K562 (cell line): ENCODE results near the gene COQ3. TPM values are rescaled to one million over a fixed set of nuclear protein-coding genes. Genes with fewer than 3 reads are reported as not detected.

Experiments
- C11orf30 ChIP-seq: fragments of 450-650 bp; IDR thresholded peaks from 2 replicates; pipeline ENCODE4 v1.6.1; 2016; ENCODE audit warnings: low read depth, mild to moderate bottlenecking
- GTF3C2 ChIP-seq: IDR thresholded peaks from 3 replicates; pipeline ENCODE4 v1.6.1; 2011; ENCODE audit warnings: borderline replicate concordance, mild to moderate bottlenecking, moderate library complexity; ENCODE audit not compliant: insufficient read length; ENCODE audit errors: extremely low read depth
- HNRNPLL ChIP-seq: fragments of 200-400 bp; formaldehyde crosslinking; IDR thresholded peaks from 2 replicates; pipeline ENCODE4 v1.6.1; 2017; ENCODE audit warnings: low read length, low read depth, mild to moderate bottlenecking; ENCODE audit not compliant: poor library complexity, severe bottlenecking
- KLF13 ChIP-seq: fragments of 450-650 bp; IDR thresholded peaks from 2 replicates; pipeline ENCODE4 v1.6.1; 2016; ENCODE audit warnings: missing genetic modification characterization, low read depth, mild to moderate bottlenecking, missing compliant biosample characterization, moderate library complexity, borderline replicate concordance
- MEIS2 ChIP-seq: fragments of 450-650 bp; IDR thresholded peaks from 2 replicates; pipeline ENCODE4 v1.6.1; 2014; ENCODE audit warnings: mild to moderate bottlenecking; ENCODE audit not compliant: partially characterized antibody
- PHF20 ChIP-seq: fragments of 450-650 bp; IDR thresholded peaks from 2 replicates; pipeline ENCODE4 v1.6.1; 2018; ENCODE audit not compliant: partially characterized antibody
- TCFL5 ChIP-seq: fragments of 250-450 bp; sonication (Bioruptor Pico); conservative IDR thresholded peaks from 2 replicates; pipeline ENCODE4 v1.6.1; 2021; ENCODE audit warnings: mild to moderate bottlenecking, moderate library complexity, matching md5 sums
- THRA ChIP-seq: fragments of 450-650 bp; IDR thresholded peaks from 2 replicates; pipeline ENCODE4 v1.6.1; 2017; ENCODE audit warnings: mild to moderate bottlenecking, moderate library complexity
- ZNF384 ChIP-seq: IDR thresholded peaks from 2 replicates; pipeline ENCODE4 v1.6.1; 2012; ENCODE audit warnings: low read depth, low read length, improper control_type of control experiment
- polyA plus RNA-seq, 8 experiments: library from polyadenylated mRNA; depleted of rRNA in 4 of 8; stranded (reverse) in 5 of 8; unstranded in 3 of 8; fragments of >200 nt; fragmentation: Nextera tagmentation in 2 of 8; fragmentation: Illumina TruSeq in 1 of 8; extraction: Ambion mirVana in 2 of 8; extraction: Trizol in 1 of 8; gene quantifications; 2 replicates each; pipeline versions ENCODE4 v1.2.1 to v1.2.3, GENCODE V29; 2011 to 2014; ENCODE audit warnings: inconsistent platforms in 1 of 8, missing spikeins in 1 of 8
- total RNA-seq, 7 experiments: library from RNA; depleted of rRNA in 6 of 7; stranded (reverse); fragments of >200 nt in 6 of 7; fragmentation: Illumina TruSeq in 2 of 7; extraction: Trizol in 2 of 7; gene quantifications; 2 replicates each; pipeline versions ENCODE4 v1.2.1 to v1.2.3, GENCODE V29; 2011 to 2021; ENCODE audit warnings: low replicate concordance in 1 of 7
- TF ChIP-seq, protein P1 (sequence below), 2 experiments: fragments of 450-650 bp; conservative IDR thresholded peaks; 2 replicates each; pipeline ENCODE4 v1.6.1; 2017; ENCODE audit warnings: mild to moderate bottlenecking in 2 of 2, moderate library complexity in 2 of 2
- TF ChIP-seq, protein P2 (sequence below): fragments of 450-650 bp; IDR thresholded peaks from one replicate; pipeline ENCODE4 v1.6.1; 2018; ENCODE audit warnings: mild to moderate bottlenecking, moderate library complexity; ENCODE audit not compliant: partially characterized antibody
- TF ChIP-seq, protein P3 (sequence below): fragments of 200-800 bp; sonication (Bioruptor generic); IDR thresholded peaks from 2 replicates; pipeline ENCODE4 v1.6.1; 2016; ENCODE audit warnings: missing genetic modification characterization, missing compliant biosample characterization

Gene COQ3
- total and polyA plus RNA-seq, 9 of the 15 experiments (the other 6 are each of a cell fraction or from before 2014, with no cell fraction given) = 16.9 to 137 (median 33.9) TPM

GRCh38 chr6:99424761-99425646 is 31.0 kb upstream of the COQ3 start, which contains the start of gene PNISR (continued):
- TF ChIP-seq, protein P1, sequence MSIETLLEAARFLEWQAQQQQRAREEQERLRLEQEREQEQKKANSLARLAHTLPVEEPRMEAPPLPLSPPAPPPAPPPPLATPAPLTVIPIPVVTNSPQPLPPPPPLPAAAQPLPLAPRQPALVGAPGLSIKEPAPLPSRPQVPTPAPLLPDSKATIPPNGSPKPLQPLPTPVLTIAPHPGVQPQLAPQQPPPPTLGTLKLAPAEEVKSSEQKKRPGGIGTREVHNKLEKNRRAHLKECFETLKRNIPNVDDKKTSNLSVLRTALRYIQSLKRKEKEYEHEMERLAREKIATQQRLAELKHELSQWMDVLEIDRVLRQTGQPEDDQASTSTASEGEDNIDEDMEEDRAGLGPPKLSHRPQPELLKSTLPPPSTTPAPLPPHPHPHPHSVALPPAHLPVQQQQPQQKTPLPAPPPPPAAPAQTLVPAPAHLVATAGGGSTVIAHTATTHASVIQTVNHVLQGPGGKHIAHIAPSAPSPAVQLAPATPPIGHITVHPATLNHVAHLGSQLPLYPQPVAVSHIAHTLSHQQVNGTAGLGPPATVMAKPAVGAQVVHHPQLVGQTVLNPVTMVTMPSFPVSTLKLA (conservative IDR thresholded peaks at IDR 0.05) = peak; percentile 89 to 90
- TF ChIP-seq GTF3C2 (no peak), THRA (no peak), TCFL5 (CRISPR knock-in tag) (no peak), C11orf30 (peak; percentile 61), ZNF384 (no peak), PHF20 (peak; percentile 66), HNRNPLL (peak; percentile 99), MEIS2 (peak; percentile 74), KLF13 (tag) (0 out of 2 replicates have a peak, but pooled peaks have one; percentile 12)
- TF ChIP-seq, protein P2, sequence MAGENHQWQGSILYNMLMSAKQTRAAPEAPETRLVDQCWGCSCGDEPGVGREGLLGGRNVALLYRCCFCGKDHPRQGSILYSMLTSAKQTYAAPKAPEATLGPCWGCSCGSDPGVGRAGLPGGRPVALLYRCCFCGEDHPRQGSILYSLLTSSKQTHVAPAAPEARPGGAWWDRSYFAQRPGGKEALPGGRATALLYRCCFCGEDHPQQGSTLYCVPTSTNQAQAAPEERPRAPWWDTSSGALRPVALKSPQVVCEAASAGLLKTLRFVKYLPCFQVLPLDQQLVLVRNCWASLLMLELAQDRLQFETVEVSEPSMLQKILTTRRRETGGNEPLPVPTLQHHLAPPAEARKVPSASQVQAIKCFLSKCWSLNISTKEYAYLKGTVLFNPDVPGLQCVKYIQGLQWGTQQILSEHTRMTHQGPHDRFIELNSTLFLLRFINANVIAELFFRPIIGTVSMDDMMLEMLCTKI = no peak
- TF ChIP-seq, protein P3, sequence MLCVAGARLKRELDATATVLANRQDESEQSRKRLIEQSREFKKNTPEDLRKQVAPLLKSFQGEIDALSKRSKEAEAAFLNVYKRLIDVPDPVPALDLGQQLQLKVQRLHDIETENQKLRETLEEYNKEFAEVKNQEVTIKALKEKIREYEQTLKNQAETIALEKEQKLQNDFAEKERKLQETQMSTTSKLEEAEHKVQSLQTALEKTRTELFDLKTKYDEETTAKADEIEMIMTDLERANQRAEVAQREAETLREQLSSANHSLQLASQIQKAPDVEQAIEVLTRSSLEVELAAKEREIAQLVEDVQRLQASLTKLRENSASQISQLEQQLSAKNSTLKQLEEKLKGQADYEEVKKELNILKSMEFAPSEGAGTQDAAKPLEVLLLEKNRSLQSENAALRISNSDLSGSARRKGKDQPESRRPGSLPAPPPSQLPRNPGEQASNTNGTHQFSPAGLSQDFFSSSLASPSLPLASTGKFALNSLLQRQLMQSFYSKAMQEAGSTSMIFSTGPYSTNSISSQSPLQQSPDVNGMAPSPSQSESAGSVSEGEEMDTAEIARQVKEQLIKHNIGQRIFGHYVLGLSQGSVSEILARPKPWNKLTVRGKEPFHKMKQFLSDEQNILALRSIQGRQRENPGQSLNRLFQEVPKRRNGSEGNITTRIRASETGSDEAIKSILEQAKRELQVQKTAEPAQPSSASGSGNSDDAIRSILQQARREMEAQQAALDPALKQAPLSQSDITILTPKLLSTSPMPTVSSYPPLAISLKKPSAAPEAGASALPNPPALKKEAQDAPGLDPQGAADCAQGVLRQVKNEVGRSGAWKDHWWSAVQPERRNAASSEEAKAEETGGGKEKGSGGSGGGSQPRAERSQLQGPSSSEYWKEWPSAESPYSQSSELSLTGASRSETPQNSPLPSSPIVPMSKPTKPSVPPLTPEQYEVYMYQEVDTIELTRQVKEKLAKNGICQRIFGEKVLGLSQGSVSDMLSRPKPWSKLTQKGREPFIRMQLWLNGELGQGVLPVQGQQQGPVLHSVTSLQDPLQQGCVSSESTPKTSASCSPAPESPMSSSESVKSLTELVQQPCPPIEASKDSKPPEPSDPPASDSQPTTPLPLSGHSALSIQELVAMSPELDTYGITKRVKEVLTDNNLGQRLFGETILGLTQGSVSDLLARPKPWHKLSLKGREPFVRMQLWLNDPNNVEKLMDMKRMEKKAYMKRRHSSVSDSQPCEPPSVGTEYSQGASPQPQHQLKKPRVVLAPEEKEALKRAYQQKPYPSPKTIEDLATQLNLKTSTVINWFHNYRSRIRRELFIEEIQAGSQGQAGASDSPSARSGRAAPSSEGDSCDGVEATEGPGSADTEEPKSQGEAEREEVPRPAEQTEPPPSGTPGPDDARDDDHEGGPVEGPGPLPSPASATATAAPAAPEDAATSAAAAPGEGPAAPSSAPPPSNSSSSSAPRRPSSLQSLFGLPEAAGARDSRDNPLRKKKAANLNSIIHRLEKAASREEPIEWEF (CRISPR knock-in tag) = peak; percentile 88
